H54 (cell line): ENCODE measurements around the gene PTK7.

Source experiments
- DNase-seq: peaks from one replicate; pipeline ENCODE4 v3.0.0; 2011; ENCODE audit warnings: low spot score, mixed read lengths; ENCODE audit not compliant: insufficient read length
- FAIRE-seq: peaks from 3 replicates; lab custom pipeline; 2011; peaks lifted over from hg19 to GRCh38; lab: Jason Lieb, UNC
- POLR2A ChIP-seq: IDR thresholded peaks from 2 replicates; pipeline ENCODE4 v1.6.1; 2011; ENCODE audit warnings: low read depth, mild to moderate bottlenecking, low read length

PTK7 gene

DNA sequence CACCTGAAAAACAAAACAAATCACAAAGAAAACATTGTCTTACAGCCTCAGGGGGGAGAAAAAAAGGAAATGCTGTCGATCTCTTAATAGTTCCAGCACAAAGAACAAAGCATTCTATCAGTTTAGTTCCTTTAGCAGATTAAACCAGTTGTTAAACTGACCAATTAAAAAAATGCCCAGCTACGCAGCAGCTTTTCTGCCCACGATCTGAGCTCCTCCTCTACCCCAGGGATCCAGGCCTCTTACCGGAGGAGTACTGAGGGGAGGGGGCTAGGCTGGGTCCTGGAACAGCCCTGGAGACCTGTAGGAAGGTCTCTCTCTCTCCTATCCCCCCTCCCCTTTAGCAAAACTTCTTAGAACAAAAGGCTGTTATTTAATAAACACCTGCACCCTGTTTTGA lies 13.4 kb downstream of the PTK7 start:
- no peak for TF ChIP-seq POLR2A
- DNase-seq (no peak), FAIRE-seq (no peak)

DNA sequence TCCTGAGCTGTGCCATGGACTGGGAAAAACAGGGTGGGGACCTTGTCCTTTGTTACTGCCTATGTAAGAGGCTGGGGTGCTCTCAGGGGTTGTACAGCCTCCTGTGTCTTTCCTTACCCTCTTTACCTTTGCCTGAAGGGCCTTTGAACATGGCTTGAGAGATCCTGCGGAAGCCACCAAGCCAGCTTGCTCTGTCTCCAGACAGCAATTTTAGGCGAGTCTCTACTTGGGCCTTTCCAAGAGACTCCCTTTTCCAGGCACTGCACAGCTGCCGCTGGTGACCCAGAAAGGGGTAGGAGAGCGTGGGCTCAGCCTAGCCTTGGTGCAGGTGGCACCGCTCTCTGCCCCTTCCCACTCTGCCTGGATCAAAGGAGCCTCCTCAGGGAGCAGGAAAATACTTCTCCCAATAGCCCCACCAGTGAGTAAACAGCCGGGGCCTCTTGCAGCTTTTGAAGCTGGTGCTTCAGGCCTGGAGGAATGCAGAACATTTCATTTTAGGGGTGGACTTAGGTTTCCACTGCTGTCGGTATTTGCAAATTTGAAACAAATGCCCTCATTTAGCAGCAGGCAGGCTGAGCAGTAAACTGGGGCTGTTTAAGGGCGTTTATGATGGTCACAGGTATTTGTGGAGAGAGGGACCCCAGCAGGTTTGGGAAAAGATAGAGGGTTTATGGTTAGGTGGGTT lies 13.9 kb downstream of the PTK7 start:
- TF ChIP-seq POLR2A = no peak
- no peak for DNase-seq
- FAIRE-seq = no peak

DNA sequence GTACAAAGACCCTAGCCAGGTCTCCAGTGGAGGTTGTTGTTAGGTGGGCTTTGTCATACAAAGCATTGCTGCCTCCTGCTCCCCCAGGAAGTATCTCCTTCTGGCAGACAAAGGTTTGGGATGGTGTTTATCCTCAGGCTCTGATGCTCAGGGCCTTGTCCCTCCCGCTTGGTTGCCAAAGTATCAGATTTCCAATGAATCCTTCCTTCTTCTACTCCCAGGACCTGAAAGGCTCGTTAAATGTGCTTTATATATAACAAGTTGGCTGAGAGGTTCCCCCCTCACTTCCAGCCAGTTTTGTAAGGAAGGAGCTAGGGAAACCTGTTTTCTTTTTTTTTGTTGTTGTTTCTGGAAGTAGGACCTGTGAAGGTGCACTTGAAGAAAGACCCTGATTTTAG lies 14.4 kb downstream of the PTK7 start:
- DNase-seq (no peak), FAIRE-seq (no peak)
- no peak for TF ChIP-seq POLR2A

DNA sequence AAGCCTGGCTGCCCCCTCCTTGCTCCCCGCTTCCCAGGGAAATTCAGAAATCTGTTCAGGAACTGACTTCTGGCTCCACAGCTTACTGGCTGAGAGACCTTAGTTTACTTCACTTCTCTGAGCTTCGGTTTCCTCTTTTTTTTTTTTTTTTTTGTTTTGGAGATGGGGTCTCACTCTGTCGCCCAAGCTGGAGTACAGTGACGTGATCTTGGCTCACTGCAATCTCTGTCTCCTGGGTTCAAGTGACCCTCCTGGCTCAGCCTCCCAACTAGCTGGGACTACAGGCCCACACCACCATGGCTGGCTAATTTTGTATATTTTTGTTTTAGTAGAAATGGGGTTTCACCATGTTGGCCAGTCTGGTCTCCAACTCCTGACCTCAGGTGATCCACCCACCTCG lies 14.9 kb downstream of the PTK7 start:
- DNase-seq (no peak), FAIRE-seq (no peak)
- TF ChIP-seq POLR2A = no peak

DNA sequence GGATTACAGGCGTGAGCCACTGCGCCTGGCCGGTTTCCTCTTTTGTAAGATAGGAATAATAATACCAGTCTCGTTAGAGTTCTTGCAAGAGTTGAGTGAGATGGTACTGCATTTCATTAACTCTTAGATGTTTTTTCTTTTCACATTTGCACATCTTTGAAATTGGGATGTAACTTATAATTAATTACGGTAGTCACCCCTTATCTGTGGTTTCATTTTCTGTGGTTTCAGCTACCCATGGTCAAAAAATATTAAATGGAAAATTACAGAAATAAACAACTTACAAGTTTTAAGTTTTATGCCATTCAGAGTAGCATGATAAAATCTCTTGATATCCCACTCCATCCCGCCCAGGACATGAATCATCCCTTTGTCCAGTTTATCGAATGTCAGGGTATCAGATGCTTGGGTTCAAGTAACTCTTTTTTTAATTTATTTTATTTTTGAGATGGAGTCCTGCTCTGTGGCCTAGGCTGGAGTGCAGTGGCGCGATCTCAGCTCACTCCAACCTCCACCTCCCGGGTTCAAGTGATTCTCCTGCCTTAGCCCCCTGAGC lies 15.4 kb downstream of the PTK7 start:
- FAIRE-seq = no peak
- TF ChIP-seq POLR2A = no peak
- no peak for DNase-seq

DNA sequence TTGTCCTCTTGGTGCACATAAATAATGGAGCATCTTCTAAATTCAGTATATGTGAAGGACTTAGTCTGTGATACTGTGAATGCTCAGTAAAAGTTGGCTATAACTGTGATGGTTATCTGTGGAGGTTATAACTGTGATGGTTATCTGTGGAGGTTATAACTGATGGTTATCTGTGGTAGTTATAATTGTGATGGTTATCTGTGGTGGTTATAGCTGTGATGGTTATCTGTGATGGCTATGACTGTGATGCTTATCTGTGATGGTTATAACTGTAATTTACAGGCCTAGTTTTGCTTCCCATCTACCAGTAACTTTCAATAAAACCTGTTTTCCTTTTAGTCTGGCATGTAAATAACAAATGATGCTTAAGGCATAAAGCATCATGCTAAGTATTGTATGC lies 16.5 kb downstream of the PTK7 start:
- FAIRE-seq (no peak), DNase-seq (no peak)
- no peak for TF ChIP-seq POLR2A

DNA sequence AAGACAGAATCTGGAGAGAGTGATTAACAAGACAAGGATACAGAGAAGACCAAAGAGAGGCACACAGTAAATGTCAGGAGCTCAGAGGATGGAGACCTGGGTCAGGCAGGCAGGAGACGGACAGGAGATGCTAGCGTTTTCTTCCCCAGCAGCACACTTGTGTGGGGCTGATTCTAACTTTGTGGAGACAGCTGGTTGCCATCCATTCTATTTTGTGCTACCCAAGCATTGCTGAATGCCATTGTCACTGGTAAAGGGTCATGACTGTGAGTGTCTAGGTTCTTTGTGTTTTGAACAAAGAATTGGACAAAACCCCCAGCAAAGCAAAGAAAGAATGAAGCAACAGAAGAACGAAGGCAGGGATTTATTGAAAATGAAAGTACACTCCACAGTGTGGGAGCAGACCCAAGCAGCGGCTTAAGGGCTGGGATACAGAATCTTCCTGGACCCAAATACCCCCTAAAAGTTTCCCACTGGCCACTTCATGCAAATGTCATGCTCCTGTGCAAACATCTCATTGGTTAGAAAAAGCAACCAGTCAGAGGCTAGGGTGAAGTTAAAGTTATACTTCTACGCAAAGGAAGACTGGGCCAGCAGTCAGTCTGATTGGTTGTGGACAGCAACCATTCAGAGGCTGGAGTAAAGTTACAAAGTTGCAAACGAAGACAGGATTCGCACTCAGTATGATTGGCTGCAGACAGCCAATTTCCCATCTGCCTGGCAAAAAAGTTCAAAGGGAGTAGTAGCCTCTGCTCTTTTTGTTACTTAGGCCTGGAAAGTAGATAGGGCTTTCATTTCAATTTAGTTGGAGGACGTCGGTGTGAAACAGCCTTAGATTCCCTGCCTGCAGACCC lies 17.5 kb downstream of the PTK7 start:
- FAIRE-seq = peak; percentile 77
- no peak for TF ChIP-seq POLR2A
- peak; percentile 51 for DNase-seq

DNA sequence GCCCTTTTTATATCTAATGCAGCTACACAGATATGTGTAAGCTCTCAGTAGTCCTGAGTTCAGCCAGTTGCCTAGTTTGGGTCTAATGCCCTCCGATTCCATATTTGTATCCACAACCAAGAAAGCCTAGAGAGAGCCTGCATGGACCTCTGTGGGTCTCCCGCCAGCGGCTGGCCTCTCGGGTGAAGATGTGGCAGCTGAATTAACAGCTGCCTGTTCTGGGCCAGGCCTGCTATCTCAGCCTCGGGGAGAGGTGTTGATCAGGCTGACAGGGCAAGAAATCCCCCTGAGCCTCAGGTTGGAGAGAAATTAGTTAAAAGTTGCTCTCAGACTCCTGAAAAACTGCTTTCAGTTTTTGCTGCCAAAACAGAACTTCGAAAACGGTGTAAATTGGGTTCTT lies 19.8 kb downstream of the PTK7 start:
- DNase-seq (no peak), FAIRE-seq (no peak)
- no peak for TF ChIP-seq POLR2A

DNA sequence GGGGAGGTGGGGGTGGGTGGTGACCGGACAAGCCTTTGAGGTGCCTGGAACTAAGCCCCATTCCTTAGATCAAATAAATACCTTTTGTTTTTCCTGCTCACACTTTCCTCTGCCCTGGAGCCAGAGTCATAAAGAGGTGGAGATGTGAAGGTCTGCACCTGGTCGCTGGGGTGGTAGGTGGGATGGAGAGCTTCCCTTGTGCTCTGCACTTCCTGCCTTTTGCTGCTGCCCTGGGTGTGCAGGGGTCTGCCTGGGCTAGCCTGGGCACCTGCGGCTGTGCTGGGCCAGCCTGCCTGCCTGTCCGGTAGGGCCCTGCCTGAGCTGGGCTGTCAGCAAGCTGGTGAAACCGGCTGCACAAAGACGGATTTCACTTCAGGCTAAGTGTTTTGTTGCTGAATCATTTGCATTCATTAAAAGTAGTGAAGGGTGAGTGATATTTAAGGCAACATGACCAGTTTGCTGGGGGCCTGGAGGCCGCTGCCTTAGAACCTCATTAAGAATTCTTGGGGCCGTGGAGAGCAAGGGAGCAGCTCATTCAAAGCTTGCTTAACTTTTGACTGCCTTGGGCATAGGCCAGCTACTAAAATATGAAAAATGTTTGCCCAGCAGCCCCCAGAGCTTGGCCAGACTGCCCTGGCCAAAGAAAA lies 20.5 kb downstream of the PTK7 start:
- peak; percentile 61 for FAIRE-seq
- no peak for TF ChIP-seq POLR2A
- peak; percentile 59 for DNase-seq

DNA sequence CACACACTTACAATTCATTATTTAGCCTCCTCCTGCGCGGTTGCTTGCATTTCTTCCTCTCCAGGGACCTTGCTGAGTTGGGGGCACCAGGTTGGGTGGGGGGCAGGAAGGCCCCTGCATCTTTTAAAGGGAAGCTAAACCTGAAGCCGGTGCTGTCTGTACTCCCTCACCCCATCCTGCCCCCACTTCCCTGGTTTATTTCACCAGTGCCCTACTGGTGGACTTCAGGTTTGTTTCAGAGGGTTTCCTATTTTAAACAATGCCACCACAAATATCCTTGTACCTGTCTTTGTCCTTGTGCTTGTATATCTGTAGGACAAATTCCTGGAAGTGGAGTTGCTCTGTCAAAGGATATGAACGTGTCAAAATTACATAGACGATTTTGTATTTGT lies 21.0 kb downstream of the PTK7 start:
- DNase-seq (no peak), FAIRE-seq (no peak)
- no peak for TF ChIP-seq POLR2A

DNA sequence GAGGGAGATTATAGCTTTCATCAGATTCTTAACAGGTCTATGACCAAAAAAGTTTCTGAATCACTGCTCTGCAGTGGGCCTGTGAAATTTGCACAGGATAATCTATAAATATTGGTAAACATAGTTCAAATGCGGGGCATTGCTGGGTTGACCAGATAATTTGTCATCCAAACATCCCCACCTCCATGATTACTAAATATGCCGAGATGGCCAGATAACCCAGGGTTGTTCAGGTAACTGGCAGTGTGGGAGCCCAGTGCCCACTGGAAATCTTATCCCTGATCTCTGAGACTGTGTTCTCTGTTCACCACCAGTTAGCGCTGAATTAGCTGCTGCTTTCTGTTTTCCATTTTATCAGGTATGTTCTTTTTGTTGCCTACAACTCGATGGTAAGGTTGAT lies 21.4 kb downstream of the PTK7 start:
- TF ChIP-seq POLR2A = no peak
- FAIRE-seq (no peak), DNase-seq (no peak)

DNA sequence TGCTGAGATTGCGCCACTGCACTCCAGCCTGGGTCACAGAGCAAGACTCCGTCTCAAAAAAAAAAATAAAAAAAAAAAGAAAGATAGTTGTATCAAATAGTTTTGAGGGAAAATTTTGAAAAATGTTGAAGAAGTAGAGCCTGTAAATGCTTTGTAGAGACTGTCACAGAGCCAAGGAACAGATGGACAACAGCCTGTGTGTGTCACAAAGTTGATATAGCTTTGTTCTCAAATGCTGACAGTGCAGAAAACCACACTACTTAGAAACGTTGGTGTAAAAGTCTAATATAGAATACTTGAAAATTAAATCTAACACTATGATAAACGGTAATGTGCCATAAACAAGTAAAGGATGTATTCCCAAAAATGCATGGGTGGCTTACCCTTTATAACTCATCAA lies 25.4 kb downstream of the PTK7 start:
- no peak for DNase-seq
- no peak for FAIRE-seq
- no peak for TF ChIP-seq POLR2A

DNA sequence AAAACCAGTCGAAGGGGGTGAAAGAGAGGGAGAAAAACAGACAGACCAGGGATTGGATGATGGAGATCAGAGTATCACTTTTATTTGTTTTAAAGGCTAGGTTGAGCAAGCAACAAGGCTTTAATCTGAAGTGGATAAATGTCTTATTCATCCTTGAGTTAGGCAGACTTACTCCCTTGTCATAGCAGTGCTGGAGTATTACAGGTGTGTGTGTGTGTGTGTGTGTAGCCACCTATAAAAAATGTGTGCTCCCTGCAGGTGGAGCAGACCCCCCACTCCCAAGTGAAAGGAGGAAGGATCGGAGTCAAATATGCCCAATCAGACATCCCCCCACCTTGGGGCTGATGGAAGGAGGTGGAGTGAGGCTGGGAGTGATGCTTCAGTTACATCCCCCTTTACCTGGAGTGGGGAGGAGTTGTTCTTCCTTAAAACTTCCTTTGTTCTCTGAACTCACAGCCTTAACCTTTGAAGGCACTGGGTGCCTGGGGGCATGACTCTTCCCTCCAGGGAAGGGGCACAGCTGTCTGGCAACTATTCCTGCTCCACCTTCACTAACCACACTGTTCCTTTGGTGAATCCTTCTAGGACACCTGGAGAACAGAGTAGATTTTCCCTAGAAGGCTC lies 27.3 kb downstream of the PTK7 start:
- DNase-seq (no peak), FAIRE-seq (no peak)
- no peak for TF ChIP-seq POLR2A
